Stimulated activated CD4-positive, alpha-beta T cell treated with anti-CD3 and anti-CD28 coated beads, Interleukin-1b, Interleukin-23, amount 100 ng/mL, for 1 hour (primary cell): Measurements from ENCODE around the gene CEP104.

Experiments used
- DNase-seq, 2 donors: peaks; one replicate each; pipeline ENCODE4 v3.0.0-alpha.2; 2020; ENCODE audit warnings: low read depth in 2 of 2

CEP104 gene

GRCh38 chr1:3778590-3779264, 78.3 kb downstream of the CEP104 start:
- no peak for DNase-seq

GRCh38 chr1:3777647-3778589, 79.1 kb downstream of the CEP104 start:
- DNase-seq, result no peak

GRCh38 chr1:3777078-3777547, 79.9 kb downstream of the CEP104 start:
- DNase-seq, result no peak

GRCh38 chr1:3776231-3776961, 80.6 kb downstream of the CEP104 start:
- no peak for DNase-seq

- DNase-seq, result peak in 1 of 2 donors; percentile 31
Observed at GRCh38 chr1:3775490-3776230, 81.4 kb downstream of the CEP104 start.

DNA sequence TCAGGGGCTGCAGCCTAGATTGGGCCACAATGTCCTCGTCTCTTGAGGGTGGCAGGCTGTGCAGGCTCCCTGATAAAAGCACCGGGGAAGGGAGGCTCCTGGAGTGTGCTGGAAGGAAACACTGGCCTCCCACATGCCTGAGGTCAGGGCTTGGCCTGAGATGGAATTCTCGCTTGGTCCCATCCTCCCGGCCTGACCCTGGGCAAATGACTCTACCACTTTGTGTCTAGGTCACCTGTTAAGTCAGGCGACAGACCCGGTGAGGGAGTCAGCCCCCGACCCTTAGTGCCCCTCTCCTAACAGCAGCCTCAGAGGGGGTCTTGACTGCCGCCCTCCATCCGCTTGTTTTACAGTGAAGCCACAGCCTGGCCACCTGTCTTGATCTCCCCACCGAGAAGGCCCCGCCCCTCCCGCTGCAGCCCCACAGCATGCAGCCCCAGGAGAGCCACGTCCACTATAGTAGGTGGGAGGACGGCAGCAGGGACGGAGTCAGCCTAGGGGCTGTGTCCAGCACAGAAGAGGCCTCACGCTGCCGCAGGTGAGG, 82.0 kb downstream of the CEP104 start:
- DNase-seq, result no peak

- DNase-seq, result no peak
Observed at GRCh38 chr1:3774276-3774945, 82.6 kb downstream of the CEP104 start.

DNA sequence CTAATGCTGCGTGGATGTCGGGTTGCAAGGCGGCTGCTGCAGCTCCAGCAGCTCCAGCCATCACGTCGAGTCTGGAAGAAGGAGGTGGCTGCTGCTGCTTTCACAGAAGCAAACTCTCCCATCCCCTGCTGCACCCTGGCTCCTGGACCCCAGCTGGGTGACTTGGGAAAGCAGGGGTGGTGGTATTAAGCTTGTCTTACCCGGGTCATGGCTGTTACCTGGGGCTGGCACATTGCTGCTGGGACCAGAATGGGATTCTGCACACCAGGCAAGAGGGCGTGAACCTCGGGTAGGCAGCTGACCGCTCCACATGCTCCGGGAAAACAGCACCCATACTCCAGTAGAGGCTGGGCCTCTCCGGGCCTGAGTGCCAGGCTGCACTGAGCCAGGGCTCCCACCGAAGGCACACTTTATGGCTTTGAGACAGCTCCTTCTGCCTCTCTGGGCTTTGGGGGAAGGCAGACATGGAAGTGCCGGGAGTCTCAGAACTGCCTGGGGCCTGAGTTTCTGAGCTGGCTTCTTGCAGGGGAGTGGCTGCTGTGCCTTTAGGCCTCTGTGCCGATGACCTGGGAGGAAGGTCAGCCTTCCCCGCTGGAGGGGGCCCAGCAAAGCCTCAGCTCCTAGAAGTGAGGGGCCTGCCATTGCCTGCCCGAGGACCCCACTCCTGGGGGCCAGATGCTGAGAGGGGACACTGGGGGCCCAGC, 83.3 kb downstream of the CEP104 start:
- DNase-seq, result no peak

- DNase-seq, result no peak
Observed at GRCh38 chr1:3772715-3773571, 84.1 kb downstream of the CEP104 start, which contains the start of gene SMIM1. SMIM1 (plus strand) TSS chr1:3772749; CDS start chr1:3775374, 2,625 bp downstream.

DNA sequence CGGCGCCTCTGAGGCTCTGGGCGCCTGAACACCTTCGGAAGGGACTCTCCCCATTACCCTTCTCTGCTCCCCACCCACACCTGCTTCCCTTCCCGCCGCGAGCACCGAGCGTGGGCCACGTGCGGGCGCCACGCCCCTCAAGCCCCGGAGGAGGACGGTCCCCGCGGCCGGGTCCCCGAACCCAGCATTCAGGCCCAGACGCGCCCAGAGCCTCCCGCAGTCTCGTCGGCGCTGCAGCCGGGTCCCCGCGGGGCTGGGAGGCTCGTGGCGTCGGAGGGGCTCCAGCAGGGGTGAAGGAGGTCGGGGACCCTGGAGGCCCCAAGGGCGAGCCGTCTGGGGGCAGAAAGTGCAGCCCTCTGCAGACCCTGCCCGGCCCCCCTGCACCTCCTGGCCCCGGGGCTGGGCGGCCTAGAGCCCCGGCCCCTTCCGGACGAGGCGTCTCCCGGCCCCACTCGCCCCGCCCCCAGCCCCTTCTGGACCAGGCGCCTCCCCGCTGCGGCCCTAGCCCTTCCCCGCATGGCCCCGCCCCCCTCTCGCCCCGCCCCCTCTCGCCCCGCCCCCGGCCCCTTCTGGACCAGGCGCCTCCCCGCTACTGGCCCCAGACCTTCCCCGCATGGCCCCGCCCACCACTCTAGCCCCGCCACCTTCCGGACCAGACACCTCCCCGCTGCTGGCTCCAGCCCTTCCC, 84.8 kb downstream of the CEP104 start:
- DNase-seq, result peak; percentile 67 to 77

DNA sequence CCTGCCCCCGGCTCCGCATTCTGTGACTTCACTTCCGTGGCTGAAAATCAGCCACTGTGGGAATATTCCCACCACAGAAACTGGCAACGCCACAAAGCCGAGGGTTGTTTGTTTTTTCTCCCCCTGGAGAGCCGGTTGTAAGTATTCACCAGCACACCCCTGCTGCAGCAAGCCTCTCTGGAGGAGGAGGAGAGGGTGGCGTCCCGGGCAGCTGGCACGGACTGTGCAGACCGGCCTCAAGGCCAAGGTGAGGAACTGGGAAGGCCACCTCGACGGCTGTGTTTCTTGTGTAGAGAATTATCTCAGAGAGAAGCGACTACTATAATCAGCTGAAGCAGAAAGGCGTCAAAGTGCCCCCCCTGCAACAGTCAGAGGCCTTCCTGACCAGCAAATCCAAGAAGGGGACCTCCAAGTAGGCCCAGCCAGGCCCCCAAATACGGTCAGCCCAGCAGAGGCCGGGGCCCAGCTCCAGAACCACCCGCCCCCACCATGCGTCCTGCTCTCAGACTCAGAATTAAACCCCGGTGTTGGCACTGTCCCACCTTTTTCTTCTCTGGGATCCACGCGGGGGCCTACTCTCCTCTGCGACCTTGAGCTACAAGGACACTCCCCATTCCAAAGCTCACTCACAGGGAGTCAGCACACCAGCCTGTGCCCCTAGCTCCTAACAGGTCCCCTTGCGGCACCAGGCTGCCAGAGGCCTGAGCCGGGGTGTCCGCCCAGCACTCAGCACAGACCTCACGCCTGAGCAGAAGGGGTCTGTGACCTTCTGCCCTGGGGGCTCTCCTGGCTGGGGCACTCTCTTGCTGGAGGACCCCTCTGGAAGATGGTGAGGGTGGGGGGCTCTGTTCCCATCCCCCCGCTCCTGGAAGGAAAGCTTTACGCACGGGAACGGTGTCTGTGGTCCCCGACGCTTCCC, 85.6 kb downstream of the CEP104 start:
- no peak for DNase-seq

GRCh38 chr1:3770047-3770765, 86.8 kb downstream of the CEP104 start:
- DNase-seq, result no peak

GRCh38 chr1:3768811-3769390, 88.1 kb downstream of the CEP104 start:
- no peak for DNase-seq

DNA sequence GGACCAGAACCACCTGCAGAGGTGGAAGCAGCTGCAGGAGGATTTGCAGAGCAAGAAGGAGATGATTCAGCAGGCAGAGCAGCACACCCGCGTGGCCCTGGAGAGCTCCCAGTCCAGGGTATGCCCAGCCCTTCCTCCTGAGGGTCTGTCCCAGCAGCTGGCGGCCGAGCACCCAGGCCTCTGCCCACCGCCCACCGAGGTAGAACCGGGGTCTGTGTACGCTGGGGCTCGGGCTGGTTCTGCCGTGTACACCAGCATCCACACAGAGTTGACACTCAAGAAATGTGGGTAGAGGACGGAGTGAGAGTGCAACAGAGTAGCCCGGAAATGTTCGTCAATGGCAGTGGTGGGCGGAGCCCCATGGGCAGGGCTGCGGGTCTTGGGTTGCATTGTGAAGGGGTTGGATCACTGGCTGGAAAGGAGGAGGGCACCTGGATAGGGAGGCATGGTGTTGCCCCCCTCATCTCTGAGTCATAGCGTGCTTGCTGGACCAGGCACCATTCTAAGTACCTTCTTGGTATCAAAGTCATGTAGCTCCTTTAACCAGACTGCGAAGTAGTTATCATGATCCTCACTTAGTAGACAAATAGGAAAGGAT, 89.6 kb downstream of the CEP104 start:
- no peak for DNase-seq

- DNase-seq, result no peak
Observed at GRCh38 chr1:3763351-3764125, 93.5 kb downstream of the CEP104 start.
